Activated T-helper 1 cell treated with Interleukin-2 at 50 U/mL for 16 hours (primary cell): Measurements from ENCODE around the gene SLC4A2.
A peak's percentile ranks its signal among the peaks of the same experiment; 100 is the strongest.

Source experiments
- DNase-seq: peaks from one replicate; pipeline ENCODE4 v3.0.0-alpha.2; 2020; ENCODE audit warnings: low read depth

Gene SLC4A2

DNA sequence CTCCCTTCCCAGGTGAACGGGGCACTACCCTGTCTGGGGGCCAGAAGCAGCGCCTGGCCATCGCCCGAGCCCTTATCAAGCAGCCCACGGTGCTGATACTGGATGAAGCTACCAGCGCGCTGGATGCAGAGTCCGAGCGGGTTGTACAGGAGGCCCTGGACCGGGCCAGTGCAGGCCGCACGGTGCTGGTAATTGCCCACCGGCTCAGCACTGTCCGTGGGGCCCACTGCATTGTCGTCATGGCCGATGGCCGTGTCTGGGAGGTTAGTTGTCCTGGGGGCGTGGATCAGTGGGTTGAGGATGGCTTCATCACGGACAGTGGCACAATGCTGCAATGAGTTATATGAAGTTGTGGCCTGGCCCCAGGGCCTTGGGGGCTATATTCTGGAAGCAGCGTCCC is 15.4 kb upstream of the SLC4A2 start:
- no peak for DNase-seq

DNA sequence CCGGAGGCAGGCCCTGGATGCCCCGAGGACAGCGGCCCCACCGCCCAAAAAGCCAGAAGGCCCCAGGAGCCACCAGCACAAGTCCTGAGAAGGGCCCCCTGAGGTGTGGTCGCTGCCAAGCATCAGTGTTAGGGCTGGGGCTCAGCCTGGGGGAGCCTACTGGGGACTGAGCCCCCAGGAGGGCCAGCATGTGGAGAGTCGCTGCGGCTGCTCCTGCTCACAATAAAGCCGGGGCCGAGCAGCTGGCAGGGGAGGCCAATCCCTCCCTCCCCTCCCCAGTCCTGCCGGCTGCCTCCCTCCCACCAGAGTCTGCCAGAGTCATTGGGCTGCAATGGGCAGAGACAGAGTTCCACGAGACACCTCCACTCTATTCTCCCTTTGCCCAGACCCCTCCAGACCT is 14.1 kb upstream of the SLC4A2 start:
- DNase-seq = no peak

DNA sequence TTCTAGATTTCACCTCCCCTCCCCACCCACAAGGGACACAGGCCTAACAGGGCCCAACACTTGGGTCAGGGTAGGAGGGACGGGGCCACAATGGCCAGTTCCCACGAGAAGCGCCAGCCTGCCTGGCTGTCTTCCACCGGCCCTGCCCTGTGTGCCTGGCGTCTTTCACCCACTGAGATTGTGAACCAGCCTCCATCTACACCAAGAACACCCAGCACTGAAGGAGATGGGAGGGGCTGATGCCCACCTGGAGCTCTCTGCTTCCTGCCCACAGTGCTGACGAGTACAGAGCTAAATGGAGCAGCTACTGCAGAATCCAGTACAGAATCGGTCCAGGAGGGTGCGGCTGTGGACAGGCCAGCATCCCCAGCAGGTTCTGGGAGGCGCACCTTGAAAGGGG is 13.4 kb upstream of the SLC4A2 start:
- no peak for DNase-seq

DNA sequence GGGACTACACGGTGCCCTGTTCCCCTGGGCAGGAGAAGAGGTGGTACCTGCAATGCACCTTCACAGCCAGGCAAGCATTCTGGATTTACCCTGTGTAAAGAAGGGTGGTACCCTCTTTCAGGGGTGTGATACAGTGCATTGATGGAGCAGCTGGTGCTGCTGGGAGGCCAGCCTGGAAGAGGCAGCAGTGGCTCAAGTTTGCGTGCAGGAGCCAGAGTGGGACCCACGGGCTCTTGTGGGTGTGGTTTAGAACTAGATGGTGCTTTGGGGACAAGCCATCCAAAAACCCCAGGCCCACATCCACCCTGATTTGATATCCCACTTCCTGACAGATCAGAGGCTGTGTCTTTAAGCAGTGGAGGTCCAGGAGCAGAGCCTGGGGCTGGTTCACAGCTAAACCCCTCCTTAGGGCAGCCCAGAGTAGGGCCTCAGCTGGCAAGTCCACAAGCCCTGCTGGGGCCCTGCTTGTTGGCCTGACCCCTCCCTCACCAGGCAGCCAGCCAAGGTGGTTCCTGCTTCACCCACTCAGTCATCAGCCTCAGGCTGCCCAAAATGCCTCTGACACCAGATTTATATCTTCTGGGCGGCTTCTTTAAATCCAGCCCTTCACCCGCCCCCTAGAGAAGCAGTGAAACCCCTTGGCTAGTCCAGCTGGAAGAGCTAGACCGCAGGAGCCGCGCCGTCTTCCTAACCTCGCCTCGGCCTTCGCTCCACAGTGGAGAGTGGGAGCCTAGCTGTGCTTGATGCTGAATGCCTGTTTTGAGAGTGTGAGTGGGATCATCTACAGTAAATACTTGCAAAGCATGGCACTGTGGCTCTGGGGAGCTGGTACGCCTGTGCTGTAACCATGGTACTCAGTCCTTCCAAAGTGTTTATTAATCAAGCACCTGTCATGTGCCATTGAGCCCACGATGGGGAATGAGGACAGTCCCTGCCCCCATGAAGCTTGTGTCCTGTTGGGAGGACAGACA is 12.5 kb upstream of the SLC4A2 start:
- no peak for DNase-seq

DNA sequence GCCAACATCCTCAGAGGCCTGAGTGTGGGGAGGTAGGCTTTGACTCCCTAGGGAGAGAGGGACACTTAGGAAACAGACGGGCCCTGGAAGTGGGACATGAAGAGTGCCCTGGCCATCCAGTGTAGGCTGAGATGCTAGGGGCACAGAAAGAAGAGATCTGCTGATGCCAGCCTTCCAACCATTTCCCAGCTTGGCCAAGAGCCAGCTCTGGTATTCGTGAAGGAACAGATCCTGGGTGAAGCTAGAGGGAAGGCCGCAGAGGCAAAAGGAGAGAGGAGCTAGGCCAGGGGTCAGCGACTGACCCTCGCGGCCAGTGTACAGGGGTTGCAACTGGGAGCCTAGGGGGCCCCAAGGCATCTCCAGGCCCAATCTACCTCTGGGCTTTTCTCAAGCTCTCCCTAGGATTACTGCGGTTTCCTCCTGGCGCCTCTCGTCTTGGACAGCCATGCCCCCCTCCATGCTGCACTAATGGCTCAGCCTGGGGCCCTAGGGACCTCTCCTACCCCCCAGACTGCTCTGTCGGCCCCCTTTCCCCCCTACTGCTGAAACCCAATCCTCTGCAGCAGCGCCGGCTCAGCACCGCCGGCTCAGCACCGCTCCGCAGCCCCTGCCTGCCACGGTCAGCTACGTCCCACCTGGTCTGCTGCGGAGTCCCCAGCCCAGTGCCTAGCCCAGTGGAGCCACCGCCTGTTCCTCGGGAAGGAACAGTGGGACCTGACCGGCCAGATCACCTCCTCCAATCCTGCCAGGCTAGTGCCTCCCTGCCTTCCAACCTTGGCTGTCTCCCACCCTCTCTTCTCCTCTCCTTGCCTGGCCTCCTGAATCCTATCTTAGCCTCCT is 11.2 kb upstream of the SLC4A2 start, which contains the start of gene ASIC3:
Gene ASIC3 (plus strand): TSS at position 556 of the 840 bp plus-strand sequence. CDS start 355 bp downstream, outside the sequence.
- no peak for DNase-seq

DNA sequence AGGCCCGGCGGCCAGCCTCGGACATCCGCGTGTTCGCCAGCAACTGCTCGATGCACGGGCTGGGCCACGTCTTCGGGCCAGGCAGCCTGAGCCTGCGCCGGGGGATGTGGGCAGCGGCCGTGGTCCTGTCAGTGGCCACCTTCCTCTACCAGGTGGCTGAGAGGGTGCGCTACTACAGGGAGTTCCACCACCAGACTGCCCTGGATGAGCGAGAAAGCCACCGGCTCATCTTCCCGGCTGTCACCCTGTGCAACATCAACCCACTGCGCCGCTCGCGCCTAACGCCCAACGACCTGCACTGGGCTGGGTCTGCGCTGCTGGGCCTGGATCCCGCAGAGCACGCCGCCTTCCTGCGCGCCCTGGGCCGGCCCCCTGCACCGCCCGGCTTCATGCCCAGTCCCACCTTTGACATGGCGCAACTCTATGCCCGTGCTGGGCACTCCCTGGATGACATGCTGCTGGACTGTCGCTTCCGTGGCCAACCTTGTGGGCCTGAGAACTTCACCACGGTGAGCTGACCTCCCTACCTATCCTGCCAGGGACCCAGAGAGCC is 10.4 kb upstream of the SLC4A2 start:
- DNase-seq = no peak

DNA sequence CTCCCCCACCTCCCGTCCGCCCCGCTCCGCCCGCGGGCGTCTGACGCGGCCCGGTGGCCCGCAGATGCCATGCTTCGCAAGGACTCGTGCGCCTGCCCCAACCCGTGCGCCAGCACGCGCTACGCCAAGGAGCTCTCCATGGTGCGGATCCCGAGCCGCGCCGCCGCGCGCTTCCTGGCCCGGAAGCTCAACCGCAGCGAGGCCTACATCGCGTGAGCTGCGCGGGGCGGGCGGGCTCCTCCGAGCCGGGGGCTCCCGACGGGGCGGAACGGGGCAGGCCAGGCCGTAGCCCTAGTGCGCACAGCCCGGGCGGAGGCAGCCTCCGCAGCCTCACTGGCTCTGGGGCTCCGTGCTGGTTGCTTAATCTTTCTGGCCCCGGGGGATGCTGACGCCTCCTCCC is 8.3 kb upstream of the SLC4A2 start:
- peak; percentile 45 for DNase-seq

DNA sequence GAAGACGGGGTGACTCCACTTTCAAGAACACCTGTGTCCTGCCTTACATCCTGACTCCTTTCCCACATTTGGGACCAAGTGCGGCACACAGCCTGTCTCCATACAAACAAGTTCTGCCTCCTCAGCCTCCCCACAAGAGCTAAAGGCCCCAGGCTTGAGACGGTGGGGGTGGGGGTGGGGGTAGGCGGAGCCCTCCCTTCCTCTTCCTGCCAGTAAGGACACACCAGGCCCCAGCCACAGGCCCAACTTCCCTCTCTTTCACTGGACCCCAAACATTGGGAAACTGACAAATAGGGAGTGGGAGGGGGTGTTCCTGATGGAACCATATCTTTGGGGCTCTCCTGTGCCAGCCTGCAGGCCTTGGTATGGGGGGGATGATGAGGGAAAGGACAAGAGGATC is 6.3 kb upstream of the SLC4A2 start:
- no peak for DNase-seq

DNA sequence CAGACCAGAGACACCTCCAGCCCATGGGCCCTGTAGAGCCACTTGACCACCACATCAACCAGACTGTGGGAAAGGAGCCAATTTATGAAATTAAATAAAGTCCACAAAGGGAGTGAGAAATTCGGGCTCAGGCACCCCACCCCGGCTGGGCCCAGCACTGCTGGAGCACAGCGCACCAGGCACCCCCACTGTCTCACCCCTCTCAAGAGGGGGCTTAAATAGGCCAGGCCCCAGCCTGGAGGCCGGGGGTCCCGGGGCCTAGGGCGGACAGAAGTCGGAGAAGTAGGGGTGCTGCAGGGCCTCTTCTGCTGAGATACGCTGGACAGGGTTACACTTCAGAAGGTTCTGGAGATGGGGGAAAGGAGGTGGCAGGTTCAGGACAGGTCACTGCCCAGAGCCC is 5.6 kb upstream of the SLC4A2 start:
- DNase-seq = no peak

DNA sequence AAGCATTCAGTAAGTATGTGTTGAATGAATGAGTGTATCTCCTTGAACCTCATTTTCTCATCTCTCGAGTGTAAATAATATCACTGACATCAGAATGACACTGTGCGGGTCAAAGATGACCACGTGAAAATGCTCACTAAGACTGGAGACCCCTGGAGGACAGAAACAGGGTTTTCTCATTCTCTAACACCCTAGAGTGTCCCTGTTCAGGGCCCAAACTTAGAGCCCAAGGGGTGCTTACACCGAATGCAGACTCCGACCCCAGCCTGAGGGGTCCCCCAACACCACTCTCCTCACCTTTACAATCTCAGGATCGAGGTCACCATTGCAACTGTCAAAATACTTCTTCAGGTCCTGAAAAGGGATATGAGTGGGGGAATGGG is 3.1 kb upstream of the SLC4A2 start:
- DNase-seq = no peak

DNA sequence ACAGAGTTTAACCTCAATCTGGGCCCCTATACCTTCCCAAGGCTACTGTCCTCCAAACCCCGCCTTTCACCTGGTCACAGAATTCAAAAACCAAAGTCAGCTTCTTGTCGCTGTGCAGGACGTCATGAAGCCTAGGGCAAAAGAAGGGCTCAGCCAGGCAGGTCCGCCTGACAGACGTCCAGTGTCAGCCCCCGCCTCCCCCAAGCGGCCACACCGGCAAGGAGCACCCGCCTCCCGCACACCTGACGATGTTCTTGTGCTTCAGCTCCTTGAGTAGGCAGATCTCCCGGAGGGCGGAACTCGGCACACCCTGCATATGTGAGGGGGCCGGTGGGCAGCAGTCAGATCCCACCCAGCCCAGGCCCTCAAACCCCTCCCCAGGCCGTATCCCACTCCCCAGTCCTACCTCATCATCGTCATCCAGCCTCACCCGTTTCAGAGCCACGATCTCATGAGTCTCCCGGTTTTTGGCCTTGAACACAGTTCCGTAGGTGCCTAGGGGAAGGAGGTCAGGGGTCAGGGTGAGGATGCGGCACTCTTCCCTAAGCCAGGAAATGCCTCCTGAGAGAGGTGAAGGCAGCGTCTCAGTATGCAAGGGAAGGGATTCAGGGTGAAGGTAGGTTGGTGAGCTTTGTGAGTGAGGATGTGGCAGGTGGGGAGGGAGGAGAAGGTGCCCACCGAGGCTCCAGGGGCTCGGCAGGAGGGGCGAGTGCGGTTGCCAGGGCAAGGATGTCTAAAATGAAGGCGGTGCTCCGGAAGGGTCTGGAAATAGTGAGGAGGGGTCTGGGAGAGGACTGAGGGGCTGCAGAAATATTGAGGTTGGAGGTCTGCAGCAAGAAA is 2.5 kb upstream of the SLC4A2 start:
- no peak for DNase-seq

DNA sequence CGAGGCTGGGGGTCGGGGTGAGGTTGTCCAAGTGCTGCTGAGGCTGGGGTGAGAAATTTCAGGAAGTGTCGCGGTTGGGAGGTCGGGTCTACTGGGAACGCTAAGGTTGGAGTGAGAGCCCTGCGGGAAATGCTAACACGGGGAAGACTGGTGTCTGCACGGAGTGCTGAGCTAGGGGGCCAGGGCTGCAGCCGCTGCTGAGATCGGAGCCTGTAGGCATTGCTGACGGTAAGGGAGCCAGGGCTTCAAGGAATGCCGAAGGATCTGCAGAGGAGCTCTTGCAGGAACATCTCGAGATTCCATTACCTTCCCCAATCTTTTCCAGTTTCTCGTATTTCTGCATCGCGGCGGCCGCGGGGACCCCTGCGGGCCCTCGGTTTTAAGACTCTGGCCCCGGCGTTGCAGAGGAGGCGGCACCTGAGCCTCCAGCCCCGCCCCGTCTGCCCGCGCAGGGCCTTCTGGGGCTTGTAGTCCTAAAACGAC is 1.8 kb upstream of the SLC4A2 start, which contains the start of gene CDK5:
Gene CDK5 (minus strand): TSS at position 392 of the 483 bp plus-strand sequence. CDS start 49 bp downstream, at position 343.
- no peak for DNase-seq

DNA sequence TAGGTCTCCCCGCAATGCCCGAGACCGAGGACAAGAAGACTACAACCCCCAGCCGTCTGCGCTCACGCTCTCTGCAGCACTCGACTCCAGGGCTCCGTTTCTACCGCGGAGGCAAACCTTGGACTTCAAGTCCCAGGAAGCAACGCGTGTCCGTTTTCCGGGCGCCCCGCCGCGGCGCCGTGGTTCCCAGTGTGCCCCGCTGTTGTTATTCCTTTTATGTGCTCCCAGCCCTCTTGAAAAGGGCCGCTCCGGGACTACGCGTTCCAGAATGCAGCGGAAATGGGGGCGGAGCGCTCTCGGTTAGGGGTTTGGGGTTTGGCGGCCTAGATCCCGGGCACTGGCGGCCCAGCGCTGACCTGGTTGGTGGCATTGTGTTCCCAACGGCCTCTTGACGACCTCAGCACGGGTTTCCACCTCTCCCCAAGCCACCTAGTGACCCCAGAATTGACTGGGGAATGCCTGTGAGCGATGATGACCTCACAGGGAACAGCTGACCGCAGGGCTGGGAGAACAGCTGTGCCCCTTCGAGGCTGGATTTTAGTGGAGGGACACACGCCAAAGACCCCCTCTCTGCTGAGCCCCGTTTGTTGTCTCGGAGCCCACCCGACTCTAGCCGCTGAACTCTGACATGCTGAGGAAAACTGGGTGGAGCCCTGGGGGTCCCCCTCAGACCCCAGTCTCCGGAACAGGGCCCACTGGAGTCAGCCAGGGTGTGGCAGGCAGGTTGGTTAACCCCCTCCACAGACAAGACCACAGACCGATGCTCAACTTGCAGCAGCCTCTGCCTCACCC is 1.2 kb upstream of the SLC4A2 start:
- DNase-seq = peak; percentile 95

DNA sequence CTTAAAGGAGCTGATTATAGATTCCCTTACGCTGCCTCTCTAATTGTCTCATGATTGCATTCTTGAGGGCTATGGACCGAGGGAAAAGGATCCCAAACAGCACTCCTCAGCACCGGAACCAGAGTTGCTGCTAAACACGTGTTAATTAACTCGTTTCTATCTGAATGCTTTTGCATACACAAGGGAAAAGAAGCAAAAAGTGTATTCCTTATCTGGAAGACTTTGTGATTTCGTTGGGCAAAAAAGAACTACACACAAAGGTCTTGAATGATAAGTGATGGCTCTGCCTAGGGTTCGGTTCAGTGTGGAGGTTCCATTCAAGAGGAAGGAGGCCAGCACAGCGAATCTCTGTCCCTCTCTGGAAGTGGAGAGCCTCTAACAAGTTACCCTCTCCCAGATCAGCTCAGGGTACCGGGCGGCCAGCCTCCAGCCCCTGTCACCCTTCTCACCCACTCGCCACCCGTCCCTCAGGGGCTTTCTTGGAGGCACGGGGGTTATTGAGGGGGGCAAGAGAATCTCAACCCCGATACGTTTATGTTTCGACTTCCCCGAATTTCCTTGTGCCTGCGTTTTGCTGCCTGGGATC is 515 bp upstream of the SLC4A2 start:
- DNase-seq = no peak

DNA sequence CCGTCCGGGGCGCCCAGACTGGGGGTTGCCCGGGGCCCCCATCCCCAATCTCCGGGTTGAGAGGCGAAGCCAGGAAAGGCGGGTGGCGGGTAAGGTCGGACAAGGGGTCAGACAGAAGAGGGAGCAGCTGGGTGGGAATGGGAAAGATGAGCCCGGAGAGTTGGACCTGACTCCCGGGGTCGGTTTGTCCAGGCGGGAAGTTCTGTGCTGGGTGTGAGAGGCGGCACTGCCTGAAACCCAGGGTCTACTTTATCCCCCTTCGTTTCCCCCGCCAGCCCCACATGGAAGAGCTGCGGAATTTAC is 675 bp downstream of the SLC4A2 start:
- no peak for DNase-seq

DNA sequence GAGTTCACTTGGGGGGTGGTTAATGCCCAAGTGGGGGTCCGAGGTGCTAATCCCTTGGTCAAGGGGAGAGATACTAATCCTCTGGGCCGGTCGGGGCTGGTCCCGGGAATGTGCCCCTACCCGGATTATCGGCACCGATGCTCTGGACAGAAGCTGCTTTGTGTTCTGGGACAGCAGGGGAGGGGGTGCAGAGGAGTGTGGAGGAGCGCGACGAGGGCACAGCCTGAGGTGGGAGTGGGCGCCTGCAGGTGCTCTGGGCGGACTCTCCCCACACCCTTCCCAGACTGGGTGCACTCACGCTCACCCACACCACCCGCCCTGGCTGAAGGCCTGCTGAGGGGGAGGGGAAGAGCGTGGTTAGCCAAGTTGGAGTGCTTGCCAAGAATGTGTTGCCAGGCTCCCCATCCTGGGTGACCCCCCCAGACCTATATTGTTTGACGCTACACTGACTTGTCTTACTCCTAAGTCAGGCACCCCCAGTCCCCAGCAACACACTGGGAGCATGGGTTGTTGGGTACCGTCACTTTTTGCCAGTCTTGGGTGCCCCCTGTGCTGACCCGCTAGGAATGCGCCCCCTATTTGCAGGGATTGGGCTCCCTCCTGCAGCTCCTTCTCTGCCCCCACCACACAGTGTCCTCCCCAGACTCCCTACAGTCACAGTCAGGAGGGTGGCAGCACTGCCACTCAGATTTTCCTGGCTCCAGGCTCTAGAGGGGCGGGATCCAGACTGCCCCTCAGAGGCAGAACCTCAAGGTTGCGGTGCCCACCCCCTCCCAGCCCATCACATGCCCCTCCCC is 1.2 kb downstream of the SLC4A2 start:
- no peak for DNase-seq

DNA sequence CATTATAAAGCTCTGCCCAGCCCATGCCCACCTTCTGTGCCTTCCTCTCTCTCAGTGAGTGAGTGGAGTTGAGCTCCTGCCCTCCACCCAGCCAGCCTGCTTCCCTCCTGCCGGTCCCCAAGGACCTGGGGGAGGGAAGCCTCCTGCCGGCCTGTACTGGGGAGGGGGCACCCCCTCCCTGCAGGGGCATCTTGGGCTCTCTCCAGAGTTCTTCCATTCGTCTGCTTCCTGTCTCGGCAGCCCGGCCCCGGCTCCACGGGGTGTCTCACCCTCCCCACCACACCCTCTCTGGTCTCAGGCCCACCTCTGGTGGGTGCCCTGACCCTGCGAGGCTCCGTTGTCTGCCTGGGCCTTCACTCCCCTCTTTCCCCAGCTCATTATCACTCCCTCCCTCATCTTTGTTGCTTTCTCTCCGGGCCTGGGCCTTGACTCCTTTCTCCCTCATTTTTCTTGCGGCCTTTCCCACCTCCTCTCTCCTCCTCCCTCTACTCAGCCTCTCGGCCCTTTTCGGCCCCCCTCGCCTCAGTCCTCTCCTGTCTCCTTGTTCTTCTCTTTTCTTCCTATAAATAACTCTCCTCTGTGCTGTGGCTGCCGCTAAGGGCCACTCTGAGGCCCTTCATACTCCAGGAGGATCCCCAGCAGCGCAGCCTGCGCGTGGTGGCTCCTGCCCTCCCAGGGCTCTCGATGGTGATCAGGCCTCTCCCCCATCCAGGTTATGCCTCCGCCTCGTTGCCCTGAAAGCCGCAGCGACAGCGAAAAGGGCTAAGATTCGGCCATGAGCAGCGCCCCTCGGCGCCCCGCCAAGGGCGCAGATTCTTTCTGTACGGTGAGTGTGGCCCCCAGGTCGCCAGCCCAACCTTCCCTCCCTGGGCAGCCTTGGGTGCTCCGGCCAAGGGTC is 2.1 kb downstream of the SLC4A2 start:
- no peak for DNase-seq

DNA sequence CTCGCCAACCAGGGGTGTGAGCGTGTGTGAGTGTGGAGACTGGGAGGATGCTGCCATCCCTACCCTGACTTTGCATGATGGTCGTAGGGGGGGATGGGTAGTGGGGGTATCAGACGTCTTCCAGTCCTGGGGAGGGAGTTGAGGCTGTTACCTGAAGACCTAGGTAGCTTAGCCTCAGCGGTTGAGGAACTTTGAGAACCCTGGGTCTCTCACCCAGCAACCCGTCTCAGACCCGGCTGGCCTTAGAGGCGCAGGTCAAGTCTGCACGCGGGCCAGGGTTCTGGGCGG is 2.7 kb downstream of the SLC4A2 start:
- no peak for DNase-seq
